RWPE2 (cell line): Measurements from ENCODE around the gene SPATS2.
"Not testable (repeated sequence)": the region's sequence is repeated elsewhere in the genome, so short reads cannot be mapped to it uniquely, and the experiment has no call there.

Experiments
- ATAC-seq: fragments of 200-7000 bp; cut with Tn5 transposase; 3 replicates; pipeline ENCODE4 v1.9.1; 2021; ENCODE audit warnings: low read depth
- DNase-seq: peaks from one replicate; pipeline ENCODE4 v3.0.0-alpha.2; 2020; ENCODE audit warnings: low spot score
- H3K27ac ChIP-seq: fragments of 450-650 bp; 2 replicates; pipeline ENCODE4 v1.5.1; 2017; ENCODE audit warnings: mild to moderate bottlenecking; ENCODE audit not compliant: poor library complexity, severe bottlenecking
- H3K27me3 ChIP-seq: fragments of 250-450 bp; sonication (Bioruptor Pico); 2 replicates; pipeline ENCODE4 v1.5.1; 2021; ENCODE audit warnings: mild to moderate bottlenecking, moderate library complexity; ENCODE audit not compliant: insufficient read depth, poor library complexity, severe bottlenecking
- H3K36me3 ChIP-seq: fragments of 250-450 bp; sonication (Bioruptor Pico); 2 replicates; pipeline ENCODE4 v1.5.1; 2020; ENCODE audit warnings: low read depth, mild to moderate bottlenecking, moderate library complexity
- H3K4me1 ChIP-seq: fragments of 250-450 bp; sonication (Bioruptor Pico); 2 replicates; pipeline ENCODE4 v1.5.1; 2021; ENCODE audit warnings: mild to moderate bottlenecking, moderate library complexity; ENCODE audit not compliant: insufficient read depth, poor library complexity, severe bottlenecking
- H3K4me3 ChIP-seq: fragments of 250-450 bp; sonication (Bioruptor Pico); 2 replicates; pipeline ENCODE4 v1.5.1; 2021; ENCODE audit warnings: mild to moderate bottlenecking, moderate library complexity; ENCODE audit not compliant: severe bottlenecking
- H3K9me3 ChIP-seq: fragments of 250-450 bp; sonication (Bioruptor Pico); 2 replicates; pipeline ENCODE4 v1.5.1; 2021; ENCODE audit warnings: mild to moderate bottlenecking, moderate library complexity; ENCODE audit not compliant: severe bottlenecking
- TF ChIP-seq, protein P1 (sequence below): fragments of 450-650 bp; IDR thresholded peaks from one replicate; pipeline ENCODE4 v1.5.1; 2017; ENCODE audit warnings: mild to moderate bottlenecking, moderate library complexity; ENCODE audit not compliant: poor library complexity, severe bottlenecking

SPATS2 gene

GRCh38 chr12:49533331-49533730 is 166.1 kb downstream of the SPATS2 start:
- peaks cover 9% of the 10 kb centered on the region for H3K4me1 ChIP-seq
- H3K4me3 ChIP-seq: no peak overlapping the region
- H3K36me3 ChIP-seq: 0 out of 2 replicates have a peak, but pooled peaks cover 3% of the 10 kb centered on the region
- H3K27me3 ChIP-seq: peaks cover 6% of the 10 kb centered on the region
- ATAC-seq: no peak
- no peaks in the 10 kb centered on the region for H3K9me3 ChIP-seq
- no peak for DNase-seq
- TF ChIP-seq, protein P1, sequence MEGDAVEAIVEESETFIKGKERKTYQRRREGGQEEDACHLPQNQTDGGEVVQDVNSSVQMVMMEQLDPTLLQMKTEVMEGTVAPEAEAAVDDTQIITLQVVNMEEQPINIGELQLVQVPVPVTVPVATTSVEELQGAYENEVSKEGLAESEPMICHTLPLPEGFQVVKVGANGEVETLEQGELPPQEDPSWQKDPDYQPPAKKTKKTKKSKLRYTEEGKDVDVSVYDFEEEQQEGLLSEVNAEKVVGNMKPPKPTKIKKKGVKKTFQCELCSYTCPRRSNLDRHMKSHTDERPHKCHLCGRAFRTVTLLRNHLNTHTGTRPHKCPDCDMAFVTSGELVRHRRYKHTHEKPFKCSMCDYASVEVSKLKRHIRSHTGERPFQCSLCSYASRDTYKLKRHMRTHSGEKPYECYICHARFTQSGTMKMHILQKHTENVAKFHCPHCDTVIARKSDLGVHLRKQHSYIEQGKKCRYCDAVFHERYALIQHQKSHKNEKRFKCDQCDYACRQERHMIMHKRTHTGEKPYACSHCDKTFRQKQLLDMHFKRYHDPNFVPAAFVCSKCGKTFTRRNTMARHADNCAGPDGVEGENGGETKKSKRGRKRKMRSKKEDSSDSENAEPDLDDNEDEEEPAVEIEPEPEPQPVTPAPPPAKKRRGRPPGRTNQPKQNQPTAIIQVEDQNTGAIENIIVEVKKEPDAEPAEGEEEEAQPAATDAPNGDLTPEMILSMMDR: no peak
- H3K27ac ChIP-seq: no peak overlapping the region

- not testable (repeated sequence) for DNase-seq, H3K9me3 ChIP-seq, H3K4me1 ChIP-seq, ATAC-seq, H3K36me3 ChIP-seq, H3K27ac ChIP-seq, H3K27me3 ChIP-seq, H3K4me3 ChIP-seq
Observed at GRCh38 chr12:49534122-49534521, 166.9 kb downstream of the SPATS2 start.

GRCh38 chr12:49534731-49535278 is 167.5 kb downstream of the SPATS2 start:
- Histone ChIP-seq H3K27ac (no peak overlapping the region), H3K9me3 (no peaks in the 10 kb centered on the region), H3K36me3 (no peaks in the 10 kb centered on the region), H3K4me1 (peaks cover 9% of the 10 kb centered on the region), H3K4me3 (no peak overlapping the region), H3K27me3 (peaks cover 13% of the 10 kb centered on the region)
- ATAC-seq: no peak
- TF ChIP-seq, protein P1: no peak
- no peak for DNase-seq

DNA sequence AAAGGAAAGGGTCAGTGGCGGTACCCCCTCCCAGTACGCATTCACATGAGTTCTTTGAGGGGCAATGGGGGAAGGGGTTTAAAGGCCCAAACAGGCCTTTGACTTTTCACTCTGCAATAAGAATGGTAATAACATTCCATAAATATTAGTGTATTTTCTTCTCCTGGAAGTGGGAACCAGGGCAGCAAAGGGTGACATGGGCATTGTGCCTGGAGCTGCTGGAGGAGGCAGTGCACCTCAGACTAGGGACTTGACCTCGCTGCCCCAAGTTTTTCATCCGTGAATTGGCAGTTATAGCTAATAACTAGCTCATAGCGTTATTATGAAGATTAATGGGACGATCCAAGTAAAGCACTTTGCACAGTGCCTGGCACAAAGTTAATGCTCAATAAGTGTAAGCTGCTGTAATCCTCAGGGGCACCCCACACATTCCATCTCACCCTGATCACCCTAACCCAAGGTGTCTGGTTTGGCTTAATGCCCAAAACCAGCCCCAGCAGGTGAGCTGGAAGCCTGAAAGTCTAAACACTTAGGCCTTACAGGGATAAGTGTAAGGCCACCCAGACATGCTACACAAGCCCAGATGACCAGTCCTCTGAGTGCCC is 168.8 kb downstream of the SPATS2 start:
- Histone ChIP-seq H3K27me3 (peaks cover 14% of the 10 kb centered on the region), H3K4me1 (peaks cover 9% of the 10 kb centered on the region), H3K4me3 (no peak overlapping the region), H3K9me3 (no peaks in the 10 kb centered on the region), H3K36me3 (no peaks in the 10 kb centered on the region), H3K27ac (no peak overlapping the region)
- peak; percentile 6; the same call in 1 of the 3 replicates for ATAC-seq
- TF ChIP-seq, protein P1: no peak
- no peak for DNase-seq

DNA sequence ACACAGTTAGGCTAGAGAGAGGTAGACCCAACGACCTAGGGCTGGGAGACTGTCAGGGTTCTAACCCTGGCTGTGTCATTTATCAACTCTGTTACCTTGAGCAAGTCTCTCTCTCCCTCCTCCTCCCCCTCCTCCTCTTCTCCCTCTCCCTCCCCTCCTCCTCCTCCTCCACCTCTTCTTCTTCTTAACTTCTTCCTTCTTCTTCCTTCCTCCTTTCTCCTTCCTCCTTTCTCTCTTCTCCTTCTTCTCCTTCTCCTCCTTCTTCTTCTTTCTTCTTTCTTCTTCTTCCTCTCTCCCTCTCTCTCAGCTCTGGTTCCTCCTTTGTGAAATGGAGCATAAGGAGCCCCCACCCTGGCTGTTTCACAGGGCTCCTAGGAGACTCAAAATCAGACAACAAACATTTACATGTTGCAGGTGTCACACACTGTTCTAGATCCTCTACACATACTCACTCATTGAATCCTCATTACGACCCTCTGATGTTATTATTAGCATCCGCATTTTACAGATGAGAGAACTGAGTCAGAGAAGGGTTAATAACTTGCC is 169.3 kb downstream of the SPATS2 start:
- Histone ChIP-seq H3K9me3 (no peaks in the 10 kb centered on the region), H3K27ac (no peak overlapping the region), H3K27me3 (peaks cover 14% of the 10 kb centered on the region), H3K36me3 (no peaks in the 10 kb centered on the region), H3K4me1 (peaks cover 9% of the 10 kb centered on the region), H3K4me3 (no peak overlapping the region)
- TF ChIP-seq, protein P1: no peak
- DNase-seq (no peak), ATAC-seq (no peak)
